Lower leg skin (tissue), 3 donors: ENCODE data around the gene KBTBD12.

ENCODE experiments used
- POLR2A ChIP-seq, 2 donors: fragments of 450-650 bp; IDR thresholded peaks; one replicate each; pipeline ENCODE4 v1.6.1; 2016 to 2017; ENCODE audit warnings: antibody characterized with exemption in 2 of 2, mild to moderate bottlenecking in 1 of 2, moderate library complexity in 1 of 2
- TF ChIP-seq, protein P1 (sequence below), 3 donors: fragments of 450-650 bp; IDR thresholded peaks; one replicate each; pipeline ENCODE4 v1.5.1; 2016; ENCODE audit warnings: antibody characterized with exemption in 3 of 3, mild to moderate bottlenecking in 3 of 3, moderate library complexity in 2 of 3

GRCh38 chr3:127925384-127925783 lies 10.4 kb downstream of the KBTBD12 start:
- TF ChIP-seq, protein P1, sequence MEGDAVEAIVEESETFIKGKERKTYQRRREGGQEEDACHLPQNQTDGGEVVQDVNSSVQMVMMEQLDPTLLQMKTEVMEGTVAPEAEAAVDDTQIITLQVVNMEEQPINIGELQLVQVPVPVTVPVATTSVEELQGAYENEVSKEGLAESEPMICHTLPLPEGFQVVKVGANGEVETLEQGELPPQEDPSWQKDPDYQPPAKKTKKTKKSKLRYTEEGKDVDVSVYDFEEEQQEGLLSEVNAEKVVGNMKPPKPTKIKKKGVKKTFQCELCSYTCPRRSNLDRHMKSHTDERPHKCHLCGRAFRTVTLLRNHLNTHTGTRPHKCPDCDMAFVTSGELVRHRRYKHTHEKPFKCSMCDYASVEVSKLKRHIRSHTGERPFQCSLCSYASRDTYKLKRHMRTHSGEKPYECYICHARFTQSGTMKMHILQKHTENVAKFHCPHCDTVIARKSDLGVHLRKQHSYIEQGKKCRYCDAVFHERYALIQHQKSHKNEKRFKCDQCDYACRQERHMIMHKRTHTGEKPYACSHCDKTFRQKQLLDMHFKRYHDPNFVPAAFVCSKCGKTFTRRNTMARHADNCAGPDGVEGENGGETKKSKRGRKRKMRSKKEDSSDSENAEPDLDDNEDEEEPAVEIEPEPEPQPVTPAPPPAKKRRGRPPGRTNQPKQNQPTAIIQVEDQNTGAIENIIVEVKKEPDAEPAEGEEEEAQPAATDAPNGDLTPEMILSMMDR (IDR thresholded peaks at IDR 0.05), result no peak
- no peak for TF ChIP-seq POLR2A (IDR thresholded peaks at IDR 0.05)
